GM18502 (cell line): ENCODE results near the gene UBAC2.
A peak's percentile ranks its signal among the peaks of the same experiment; 100 is the strongest.
"Not testable (repeated sequence)": the region's sequence is repeated elsewhere in the genome, so short reads cannot be mapped to it uniquely, and the experiment has no call there.

ENCODE experiments used
- ATAC-seq: cut with Tn5 transposase; IDR thresholded peaks from one replicate; pipeline ENCODE4 v1.9.1; 2021; ENCODE audit warnings: mild to moderate bottlenecking; ENCODE audit not compliant: unreplicated experiment, poor library complexity

The UBAC2 gene

DNA sequence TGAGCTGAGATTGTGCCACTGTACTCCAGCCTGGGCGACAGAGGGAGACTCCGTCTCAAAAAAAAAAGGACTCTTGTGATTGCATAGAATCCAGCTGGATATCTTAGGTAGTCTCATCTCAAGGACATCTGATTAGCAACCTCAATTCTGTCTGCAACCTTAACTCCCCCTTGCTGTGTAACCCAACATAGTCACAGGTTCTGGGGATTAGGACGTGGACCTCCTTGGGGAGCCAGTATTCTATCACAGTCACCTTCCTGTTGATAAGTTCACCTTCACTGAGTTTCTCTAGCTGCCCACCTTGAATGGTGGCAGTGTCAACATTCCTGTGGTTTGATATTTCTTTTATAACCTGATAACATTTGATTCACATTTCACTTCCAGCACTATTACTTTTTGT lies 30.3 kb downstream of the UBAC2 start:
- ATAC-seq: no peak

DNA sequence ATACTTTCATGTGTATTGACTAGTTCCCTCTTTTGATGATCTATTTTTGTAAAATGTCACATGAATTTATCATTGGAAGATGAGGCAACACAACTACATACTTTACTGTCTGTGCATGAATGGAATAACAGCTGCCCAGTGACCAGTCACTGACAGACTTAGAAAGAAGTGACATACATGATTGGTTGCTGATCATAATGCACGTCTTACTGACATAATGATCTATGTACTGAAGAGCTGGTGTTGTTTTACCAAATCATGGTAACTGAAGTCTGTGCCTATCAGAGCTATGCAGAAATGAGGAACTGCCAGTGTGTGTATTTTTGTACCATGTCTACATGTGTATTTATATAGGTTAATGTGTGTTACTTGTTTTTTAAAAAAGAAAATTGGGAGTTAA lies 31.1 kb downstream of the UBAC2 start:
- ATAC-seq: peak; percentile 33

- peak; percentile 83 for ATAC-seq
These were observed 37.5 kb downstream of the UBAC2 start for GRCh38 chr13:99237981-99238662.

DNA sequence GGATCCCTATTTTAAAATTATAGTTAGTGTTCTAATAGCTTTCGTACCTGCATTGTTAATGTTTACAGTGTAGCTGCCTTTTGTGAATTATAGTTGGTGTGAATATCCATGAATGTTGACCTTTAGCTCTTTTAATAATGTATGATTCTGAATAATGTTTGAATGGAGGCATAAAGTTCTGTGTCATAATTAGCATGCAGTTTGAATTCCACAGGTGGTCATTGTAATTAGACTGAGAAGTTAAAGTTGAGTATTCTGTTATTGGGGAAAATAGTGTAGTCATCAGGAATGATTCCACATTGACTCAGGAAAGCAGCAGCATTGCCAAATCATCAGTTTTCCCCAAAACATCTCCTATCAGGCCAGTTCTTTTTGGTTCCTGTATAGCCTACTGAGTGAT lies 45.4 kb downstream of the UBAC2 start:
- ATAC-seq: no peak

DNA sequence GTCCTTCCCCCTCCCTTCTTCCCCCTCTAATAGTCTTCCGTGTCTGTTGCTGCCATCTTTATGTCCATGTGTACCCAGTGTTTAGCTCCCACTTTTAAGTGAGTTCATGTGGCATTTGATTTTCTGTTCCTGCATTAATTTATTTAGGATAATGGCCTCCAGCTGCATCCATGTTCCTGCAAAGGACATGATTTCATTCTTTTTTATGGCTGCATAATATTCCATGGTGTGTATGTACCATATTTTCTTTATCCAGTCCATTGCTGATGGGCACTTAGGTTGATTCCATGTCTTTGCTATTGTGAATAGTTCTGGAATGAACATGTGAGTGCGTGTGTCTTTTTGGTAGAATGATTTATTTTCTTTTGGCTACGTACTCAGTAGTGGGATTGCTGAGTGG lies 48.5 kb downstream of the UBAC2 start:
- ATAC-seq: not testable (repeated sequence)

- ATAC-seq: not testable (repeated sequence)
These were observed 49.0 kb downstream of the UBAC2 start for GRCh38 chr13:99249606-99250005.

- ATAC-seq: peak; percentile 59
These were observed 50.5 kb downstream of the UBAC2 start for GRCh38 chr13:99250982-99251825.

DNA sequence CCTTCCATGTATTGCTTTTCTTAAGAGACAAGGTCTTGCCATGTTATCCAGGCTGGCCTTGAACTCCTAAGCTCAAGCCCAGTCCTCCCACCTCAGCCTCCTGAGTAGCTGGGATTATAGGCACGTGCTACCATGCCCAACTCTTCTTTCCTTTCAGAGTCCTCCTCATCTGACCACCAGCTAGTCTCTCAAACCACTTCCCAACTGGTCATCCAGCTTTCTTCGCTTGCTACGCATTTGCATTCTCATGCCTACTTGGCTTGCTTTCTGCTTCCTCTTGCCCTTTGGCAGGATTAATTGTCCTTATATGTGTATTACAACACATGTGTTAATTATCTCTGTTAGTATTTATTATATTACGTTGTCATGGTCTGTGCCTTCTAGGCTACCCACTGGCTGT lies 51.3 kb downstream of the UBAC2 start:
- ATAC-seq: no peak

DNA sequence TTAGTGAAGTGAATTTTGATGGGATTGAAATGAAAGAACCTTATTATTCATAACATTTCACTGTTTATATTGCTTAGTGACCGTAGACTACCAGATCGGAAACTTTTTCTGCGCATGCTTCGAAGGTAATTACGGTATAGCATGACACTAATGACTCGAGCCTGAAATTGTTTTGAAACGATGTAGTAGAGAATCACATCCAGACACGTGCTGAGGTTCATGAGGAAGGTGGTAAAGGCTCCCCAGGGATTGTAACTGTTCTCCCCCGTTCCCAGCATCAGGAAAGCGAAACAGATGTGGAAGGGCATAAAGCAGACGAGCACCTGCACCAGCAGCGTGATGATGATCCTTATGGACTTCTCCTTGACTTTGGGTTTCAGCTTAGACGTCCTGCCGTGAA lies 54.2 kb downstream of the UBAC2 start:
- no peak for ATAC-seq

- ATAC-seq: no peak
These were observed 54.6 kb downstream of the UBAC2 start for GRCh38 chr13:99255271-99255670.

- ATAC-seq: no peak
These were observed 55.6 kb downstream of the UBAC2 start for GRCh38 chr13:99256283-99256682.

DNA sequence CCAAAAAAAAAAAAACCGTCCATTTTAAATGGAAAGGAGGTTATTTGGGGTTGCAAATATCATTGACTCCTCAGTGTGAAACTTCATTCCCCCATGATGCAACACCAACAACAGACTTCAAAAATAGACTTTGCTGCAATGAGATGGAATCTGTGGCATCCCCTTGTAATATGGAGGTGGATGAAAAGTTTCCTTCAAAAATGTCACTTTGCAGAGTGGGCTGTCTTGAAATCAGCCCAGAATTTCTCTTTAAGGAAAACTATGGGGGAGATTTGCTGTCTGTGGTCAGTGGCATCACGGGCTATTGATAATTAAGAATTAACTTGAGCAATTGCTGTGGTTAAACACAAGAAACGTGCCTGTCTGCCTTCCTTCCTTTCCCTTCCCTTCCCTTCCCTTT lies 56.1 kb downstream of the UBAC2 start:
- ATAC-seq: no peak

DNA sequence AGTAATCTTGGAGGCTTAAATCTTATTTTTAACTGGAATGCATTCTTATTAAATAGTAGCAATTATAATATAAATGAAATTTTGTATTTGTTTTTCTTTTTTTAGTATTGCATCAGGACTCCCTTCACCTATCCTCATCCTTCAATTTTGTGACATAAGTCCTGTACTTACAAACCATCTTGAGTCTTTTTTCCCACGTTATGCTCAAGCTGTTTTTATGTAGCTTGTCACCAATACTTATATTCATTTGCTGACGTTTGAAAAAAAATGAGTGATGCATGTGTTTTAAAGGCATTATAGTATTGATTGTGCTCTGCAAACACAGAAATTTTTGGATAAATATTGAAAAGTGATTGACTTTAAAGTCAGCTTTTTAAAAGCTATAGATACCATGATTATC lies 56.6 kb downstream of the UBAC2 start:
- no peak for ATAC-seq

DNA sequence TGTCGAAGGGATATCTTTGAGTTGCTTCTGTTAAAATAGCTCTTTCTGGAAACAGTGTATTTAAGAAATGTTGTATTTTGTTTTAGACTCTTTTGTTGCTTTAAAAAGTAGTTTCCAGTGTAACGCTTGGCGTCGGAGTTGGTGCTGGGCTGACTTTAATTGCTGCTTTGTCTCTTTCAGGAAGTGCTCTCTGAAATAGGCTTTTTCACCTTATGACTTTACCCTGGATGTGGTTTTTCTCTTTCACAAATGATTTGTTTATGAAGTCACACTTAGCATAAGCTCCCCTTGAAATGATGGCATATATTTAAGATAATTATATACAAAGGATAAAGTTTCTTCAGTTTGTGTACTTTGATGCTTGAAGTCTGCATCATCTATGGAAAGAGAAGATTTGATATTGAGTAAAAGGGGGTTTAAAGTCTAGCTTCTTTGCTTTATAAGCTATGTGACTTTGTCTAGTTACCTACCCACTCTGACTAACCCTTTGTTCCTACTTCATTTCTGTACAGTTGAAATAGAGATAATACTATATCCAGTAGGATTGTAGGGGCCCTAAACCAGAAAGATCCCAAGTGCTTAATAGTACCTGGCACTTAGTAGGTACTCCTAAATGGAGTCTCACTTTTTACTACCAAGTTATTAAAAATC lies 57.7 kb downstream of the UBAC2 start, which contains the start of gene GPR18:
Gene GPR18 (minus strand): TSS at position 170 of the 651 bp plus-strand sequence. CDS start 2,507 bp downstream, outside the sequence.
- peak; percentile 89 for ATAC-seq

DNA sequence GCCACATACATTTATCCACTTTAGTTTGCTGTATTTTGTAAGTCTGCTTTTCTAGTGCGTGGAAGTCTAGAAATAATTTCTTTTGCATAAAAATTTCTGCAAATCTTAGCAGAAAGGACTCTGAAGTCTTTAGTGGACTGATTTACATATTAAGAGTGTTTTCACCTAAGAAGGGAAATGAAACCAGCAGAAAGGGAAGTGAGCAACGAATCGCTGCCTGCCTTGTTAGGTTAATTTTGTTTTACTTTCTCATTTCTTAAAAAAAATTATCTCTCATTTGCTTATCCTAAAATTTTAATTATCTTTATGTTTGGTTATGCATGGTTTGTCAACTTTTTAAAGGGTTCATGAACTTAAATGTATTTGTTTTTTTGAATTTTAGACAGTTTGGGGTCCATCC lies 58.3 kb downstream of the UBAC2 start:
- ATAC-seq: peak; percentile 69

DNA sequence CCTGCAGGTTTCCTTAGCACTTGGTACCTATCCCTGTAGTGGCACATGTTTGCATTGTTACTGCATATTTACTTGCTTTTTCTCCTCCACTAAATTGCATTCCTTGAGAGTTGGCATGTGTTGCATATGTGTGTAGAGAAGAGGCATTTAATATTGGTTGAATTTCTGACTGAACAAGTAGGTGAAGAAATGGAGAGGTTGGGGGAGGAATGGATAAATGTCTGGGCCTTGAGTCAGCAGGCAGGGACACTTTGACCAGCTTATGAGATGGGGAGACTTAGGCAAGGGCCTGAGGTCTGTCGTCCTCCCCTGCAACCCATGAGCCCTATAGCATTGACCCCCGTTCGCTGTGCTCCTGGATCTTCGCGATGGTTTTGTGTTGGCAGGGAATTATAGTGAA lies 59.6 kb downstream of the UBAC2 start:
- ATAC-seq: no peak

GRCh38 chr13:99261059-99261458 lies 60.4 kb downstream of the UBAC2 start:
- no peak for ATAC-seq

DNA sequence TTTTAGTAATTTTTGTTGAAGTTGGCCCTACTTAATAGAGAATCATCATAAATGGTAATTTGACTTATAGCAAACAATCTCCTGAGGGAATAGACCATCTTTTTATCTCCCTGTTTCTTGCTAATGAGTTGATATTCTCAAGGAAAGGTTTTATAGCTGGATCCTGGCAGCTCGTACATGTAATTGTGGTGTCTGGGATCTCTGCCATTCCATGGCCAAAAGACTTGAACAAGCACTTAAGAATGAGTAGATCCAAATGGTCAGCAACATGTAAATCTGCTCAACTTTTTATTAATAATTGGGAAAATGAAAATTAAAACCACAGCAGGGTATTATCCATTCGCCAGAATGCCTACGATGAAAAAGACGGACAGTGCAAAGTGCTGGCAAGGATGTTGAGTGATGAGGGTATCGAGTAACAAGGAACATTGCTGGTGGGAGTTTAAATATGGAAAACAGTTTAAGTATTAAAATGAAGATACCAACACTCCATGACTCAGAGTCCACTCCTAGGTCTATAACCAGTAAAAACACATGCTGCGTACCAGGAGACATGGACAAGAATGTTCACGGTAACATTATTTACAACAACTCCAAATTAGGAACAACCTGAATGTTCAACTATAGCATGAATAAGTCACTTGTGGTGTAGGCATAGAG lies 62.6 kb downstream of the UBAC2 start:
- ATAC-seq: no peak

DNA sequence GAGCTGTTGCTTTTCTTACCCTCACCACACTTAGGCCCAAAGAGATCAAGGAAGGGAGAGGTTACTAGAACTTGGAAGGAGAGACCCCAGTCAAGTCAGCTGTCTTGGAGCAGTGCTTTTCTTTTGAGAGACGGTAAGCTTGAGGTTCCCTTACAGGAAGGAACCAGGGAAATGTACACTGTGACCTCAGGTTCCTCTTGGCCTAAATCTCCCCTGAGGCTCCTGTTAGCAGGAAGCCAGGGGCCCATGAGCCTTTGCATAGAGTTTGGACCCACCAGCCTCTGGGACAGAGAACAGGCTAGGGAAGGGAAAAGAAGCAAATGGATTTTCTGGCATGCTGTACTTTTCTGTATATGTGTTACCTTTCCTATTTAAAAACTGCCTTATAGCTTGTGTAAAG lies 63.4 kb downstream of the UBAC2 start:
- no peak for ATAC-seq

DNA sequence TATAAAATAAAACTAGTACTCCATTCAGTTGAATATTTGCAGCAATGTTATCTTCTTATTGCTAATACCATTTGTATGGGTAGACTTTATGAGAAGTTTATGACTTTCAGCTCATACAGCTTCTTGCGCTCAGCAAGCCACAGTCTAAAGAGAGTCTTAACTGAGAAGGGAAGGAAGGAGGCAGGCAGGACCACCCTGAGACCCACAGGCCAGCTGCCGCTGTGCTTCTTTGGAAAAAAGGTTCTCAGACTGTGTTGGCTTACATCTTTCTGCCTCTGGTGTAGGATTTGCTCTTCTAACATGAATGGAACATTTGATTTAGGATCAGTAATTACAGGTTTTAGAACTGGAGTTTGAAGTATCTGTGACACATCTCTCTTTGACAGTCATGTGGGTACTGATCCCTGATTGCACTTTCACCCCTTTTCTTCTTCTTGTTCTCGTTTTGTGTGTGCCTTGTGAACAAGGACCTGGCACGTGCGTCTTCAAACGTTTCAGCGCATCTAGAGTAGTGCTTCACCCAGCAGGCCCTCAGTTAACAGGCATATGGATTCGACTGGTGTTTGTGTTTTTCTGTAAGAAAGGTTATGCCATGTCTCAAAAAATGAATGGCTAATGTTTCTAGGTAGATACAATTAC lies 64.6 kb downstream of the UBAC2 start:
- no peak for ATAC-seq
